ENCODE data around the gene UNCX.

The UNCX gene

GRCh38 chr7:1233333-1234048, 819 bp downstream of the UNCX start:
- DNase-seq, result no peak

GRCh38 chr7:1234049-1234880, 1.6 kb downstream of the UNCX start:
- no peak for DNase-seq

- no peak for DNase-seq
Observed at GRCh38 chr7:1234881-1235500, 2.3 kb downstream of the UNCX start.

GRCh38 chr7:1235501-1236131, 2.9 kb downstream of the UNCX start:
- DNase-seq, result no peak

GRCh38 chr7:1236132-1236661, 3.5 kb downstream of the UNCX start:
- no peak for DNase-seq

GRCh38 chr7:1236831-1237701, 4.4 kb downstream of the UNCX start:
- no peak for DNase-seq

- DNase-seq, result no peak
Observed at GRCh38 chr7:1237704-1238255, 5.1 kb downstream of the UNCX start.

GRCh38 chr7:1238450-1238882, 5.8 kb downstream of the UNCX start:
- DNase-seq, result no peak

- DNase-seq, result no peak
Observed at GRCh38 chr7:1238931-1239802, 6.5 kb downstream of the UNCX start.

GRCh38 chr7:1239803-1240516, 7.3 kb downstream of the UNCX start:
- DNase-seq, result no peak

- DNase-seq, result no peak
Observed at GRCh38 chr7:1240517-1241257, 8.0 kb downstream of the UNCX start.

GRCh38 chr7:1241258-1241602, 8.6 kb downstream of the UNCX start:
- DNase-seq, result no peak

- no peak for DNase-seq
Observed at GRCh38 chr7:1241603-1242255, 9.1 kb downstream of the UNCX start.

- no peak for DNase-seq
Observed at GRCh38 chr7:1242256-1242605, 9.6 kb downstream of the UNCX start.

GRCh38 chr7:1242606-1243289, 10.1 kb downstream of the UNCX start:
- DNase-seq, result no peak

- DNase-seq, result no peak
Observed at GRCh38 chr7:1243290-1243963, 10.8 kb downstream of the UNCX start.

GRCh38 chr7:1243964-1244416, 11.3 kb downstream of the UNCX start:
- DNase-seq, result no peak
